ENCODE results near the gene KIRREL3. TPM values are rescaled to one million over a fixed set of nuclear protein-coding genes. Genes with fewer than 3 reads are reported as not detected.

KIRREL3 gene
- polyA plus RNA-seq, 2 of the 4 experiments (the other 2 are of a cell fraction), result 3.0 to 11.0 TPM

DNA sequence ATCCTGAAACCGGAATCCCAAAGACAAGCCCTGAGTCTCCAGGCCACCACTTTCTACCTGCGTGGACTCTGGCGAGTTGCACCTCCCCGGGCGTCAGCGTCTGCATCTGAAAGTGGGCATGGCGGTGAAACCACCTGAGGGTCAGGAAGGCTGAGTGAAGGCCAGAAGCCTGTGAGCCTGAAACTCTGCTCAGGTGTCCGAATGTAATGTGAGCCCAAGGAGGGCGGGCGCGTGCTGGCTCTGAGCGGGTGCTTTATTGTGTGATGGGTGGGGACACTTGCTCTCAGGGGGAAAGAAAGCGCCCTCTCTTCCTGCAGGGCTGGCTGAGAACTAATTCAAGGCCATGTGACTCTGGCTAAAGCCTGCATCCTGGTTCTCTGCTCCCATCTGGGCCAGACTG lies 509.5 kb downstream of the KIRREL3 start:
- POLR2A ChIA-PET, result no interaction called here
- no peak overlapping the region for H3K27ac ChIP-seq
- no peak overlapping the region for H3K4me3 ChIP-seq
- no peak overlapping the region for H3K4me2 ChIP-seq
- no peaks in the 10 kb centered on the region for H3K4me1 ChIP-seq
- DNase-seq (ENCODE audit: low read depth in 1 of 2, low spot score in 1 of 2) (no peak), ATAC-seq (no peak), FAIRE-seq (no peak)
- no peak for TF ChIP-seq CBX8 (IDR thresholded peaks at IDR 0.05)
- TF ChIP-seq SREBF2 (IDR thresholded peaks at IDR 0.05), result no peak
- no peak for TF ChIP-seq MAX (IDR thresholded peaks at IDR 0.05)
- TF ChIP-seq PHF8 (IDR thresholded peaks at IDR 0.05; ENCODE audit: borderline replicate concordance, low read depth), result no peak
- no peak for TF ChIP-seq TFCP2L1 (CRISPR knock-in tag; IDR thresholded peaks at IDR 0.05)
- no peak for TF ChIP-seq MAZ (IDR thresholded peaks at IDR 0.05; ENCODE audit: borderline replicate concordance, low read depth, low read length)
- no peak for TF ChIP-seq RAD21 (conservative IDR thresholded peaks at IDR 0.05 in 1 of 2, IDR thresholded peaks at IDR 0.05 in 1 of 2)
- TF ChIP-seq HOXB13 (CRISPR knock-in tag; IDR thresholded peaks at IDR 0.05; ENCODE audit: low read depth), result no peak
- no peak for TF ChIP-seq KDM5A (IDR thresholded peaks at IDR 0.05)
- no peak for TF ChIP-seq E2F6 (IDR thresholded peaks at IDR 0.05; ENCODE audit: borderline replicate concordance, low read depth)
- no peak for TF ChIP-seq POLR2AphosphoS2 (conservative IDR thresholded peaks at IDR 0.05; ENCODE audit: low read length)
- TF ChIP-seq RFX5 (IDR thresholded peaks at IDR 0.05), result no peak
- TF ChIP-seq CHD2 (IDR thresholded peaks at IDR 0.05; ENCODE audit: low read length, partially characterized antibody), result no peak
- no peak for TF ChIP-seq HOXB5 (CRISPR knock-in tag; IDR thresholded peaks at IDR 0.05)
- no peak for TF ChIP-seq EP300 (IDR thresholded peaks at IDR 0.05)
- TF ChIP-seq EHMT2 (IDR thresholded peaks at IDR 0.05; ENCODE audit: low read depth), result no peak
- no peak for TF ChIP-seq HDAC2 (IDR thresholded peaks at IDR 0.05)
- TF ChIP-seq HEYL (CRISPR knock-in tag; IDR thresholded peaks at IDR 0.05), result no peak
- CTCF ChIA-PET, result no interaction called here
- no peaks in the 10 kb centered on the region for H3K9me3 ChIP-seq
- WGBS (ENCODE audit: missing lambda C conversion rate), result 87% methylated on average over 7 of the region's 13 CpGs

- TF ChIP-seq, protein P1, sequence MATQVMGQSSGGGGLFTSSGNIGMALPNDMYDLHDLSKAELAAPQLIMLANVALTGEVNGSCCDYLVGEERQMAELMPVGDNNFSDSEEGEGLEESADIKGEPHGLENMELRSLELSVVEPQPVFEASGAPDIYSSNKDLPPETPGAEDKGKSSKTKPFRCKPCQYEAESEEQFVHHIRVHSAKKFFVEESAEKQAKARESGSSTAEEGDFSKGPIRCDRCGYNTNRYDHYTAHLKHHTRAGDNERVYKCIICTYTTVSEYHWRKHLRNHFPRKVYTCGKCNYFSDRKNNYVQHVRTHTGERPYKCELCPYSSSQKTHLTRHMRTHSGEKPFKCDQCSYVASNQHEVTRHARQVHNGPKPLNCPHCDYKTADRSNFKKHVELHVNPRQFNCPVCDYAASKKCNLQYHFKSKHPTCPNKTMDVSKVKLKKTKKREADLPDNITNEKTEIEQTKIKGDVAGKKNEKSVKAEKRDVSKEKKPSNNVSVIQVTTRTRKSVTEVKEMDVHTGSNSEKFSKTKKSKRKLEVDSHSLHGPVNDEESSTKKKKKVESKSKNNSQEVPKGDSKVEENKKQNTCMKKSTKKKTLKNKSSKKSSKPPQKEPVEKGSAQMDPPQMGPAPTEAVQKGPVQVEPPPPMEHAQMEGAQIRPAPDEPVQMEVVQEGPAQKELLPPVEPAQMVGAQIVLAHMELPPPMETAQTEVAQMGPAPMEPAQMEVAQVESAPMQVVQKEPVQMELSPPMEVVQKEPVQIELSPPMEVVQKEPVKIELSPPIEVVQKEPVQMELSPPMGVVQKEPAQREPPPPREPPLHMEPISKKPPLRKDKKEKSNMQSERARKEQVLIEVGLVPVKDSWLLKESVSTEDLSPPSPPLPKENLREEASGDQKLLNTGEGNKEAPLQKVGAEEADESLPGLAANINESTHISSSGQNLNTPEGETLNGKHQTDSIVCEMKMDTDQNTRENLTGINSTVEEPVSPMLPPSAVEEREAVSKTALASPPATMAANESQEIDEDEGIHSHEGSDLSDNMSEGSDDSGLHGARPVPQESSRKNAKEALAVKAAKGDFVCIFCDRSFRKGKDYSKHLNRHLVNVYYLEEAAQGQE (IDR thresholded peaks at IDR 0.05), result no peak
- no peak for TF ChIP-seq TFCP2L1 (CRISPR knock-in tag; IDR thresholded peaks at IDR 0.05)
- Histone ChIP-seq H3K4me3 (no peak overlapping the region), H3K9me3 (no peaks in the 10 kb centered on the region), H3K27ac (no peak overlapping the region), H3K4me1 (peaks cover 6% of the 10 kb centered on the region; the same call in 2 of the 3 replicates), H3K4me2 (no peak overlapping the region)
- WGBS (ENCODE audit: missing lambda C conversion rate), result 82% methylated on average over 21 of the region's 21 CpGs
- FAIRE-seq, result no peak
- ChIA-PET CTCF (interaction anchor here (0.6 to 1.7 kb wide), 2 partner anchors 11 to 180 kb away, joined by 3 to 5 read pairs; no protein-coding TSS in a partner anchor), POLR2A (no interaction called here)
- no peak for DNase-seq (ENCODE audit: low read depth in 1 of 2, low spot score in 1 of 2)
- ATAC-seq, result no peak
Observed at GRCh38 chr11:126489836-126490660, 510.5 kb downstream of the KIRREL3 start.

Data from A549 (cell line).